Thyroid gland (tissue), 4 donors: ENCODE data around the gene SUGCT. TPM values are rescaled to one million over a fixed set of nuclear protein-coding genes. Genes with fewer than 3 reads are reported as not detected.

Experiments
- DNase-seq, 2 donors: peaks; one replicate each; pipeline ENCODE4 v3.0.0-alpha.2; 2019
- H3K27ac ChIP-seq, 3 donors: fragments of 200-600 bp; sonication (generic); 1 replicate in 2 of 3; 2 replicates in 1 of 3; pipeline ENCODE4 v1.5.1; 2016 to 2019; ENCODE audit warnings: mild to moderate bottlenecking in 1 of 3, moderate library complexity in 1 of 3
- H3K27me3 ChIP-seq: fragments of 200-600 bp; sonication (generic); one replicate; pipeline ENCODE4 v1.5.1; 2019
- H3K36me3 ChIP-seq, 2 donors: fragments of 200-600 bp; sonication (generic); one replicate each; pipeline ENCODE4 v1.5.1; 2016 to 2019
- H3K4me1 ChIP-seq, 2 donors: fragments of 200-600 bp; sonication (generic); one replicate each; pipeline ENCODE4 v1.5.1; 2017 to 2019
- H3K4me3 ChIP-seq, 3 donors: fragments of 200-600 bp; sonication (generic); replicated peaks in 1 of 3; 1 replicate in 2 of 3; 2 replicates in 1 of 3; pipeline ENCODE4 v1.5.1; 2016; ENCODE audit warnings: mild to moderate bottlenecking in 1 of 3
- H3K9me3 ChIP-seq: fragments of 200-600 bp; sonication (generic); one replicate; pipeline ENCODE4 v1.5.1; 2017
- POLR2A ChIP-seq, 2 donors: fragments of 450-650 bp; IDR thresholded peaks; one replicate each; pipeline ENCODE4 v1.6.1; 2017; ENCODE audit warnings: antibody characterized with exemption in 2 of 2, mild to moderate bottlenecking in 2 of 2, moderate library complexity in 1 of 2
- WGBS, 2 donors: methylation state at CpG; one replicate each; pipeline ENCODE4 v1.1.5; 2017; 5-methylcytosine and 5-hydroxymethylcytosine counted together
- intact Hi-C: fragments of 100-400 bp; cut with DNase I; formaldehyde crosslinking; loops from one replicate; pipeline ENCODE4 v1.15.1; 2023
- total RNA-seq, 4 donors: library from RNA; depleted of rRNA; stranded (reverse); fragments of >200 nt; gene quantifications; one replicate each; pipeline ENCODE4 v1.2.3, GENCODE V29; 2016
- TF ChIP-seq, protein P1 (sequence below), 6 experiments: fragments of 200-600 bp in 3 of 6; fragments of 450-650 bp in 3 of 6; sonication (generic) in 3 of 6; IDR thresholded peaks; one replicate each; pipeline ENCODE4 v1.5.1; 2016 to 2019; ENCODE audit warnings: antibody characterized with exemption in 6 of 6, mild to moderate bottlenecking in 2 of 6, inconsistent platforms in 1 of 6, moderate library complexity in 1 of 6

The SUGCT gene
- total RNA-seq, 4 donors from 2014 or later = 1.3 to 15.2 (median 3.2) TPM

DNA sequence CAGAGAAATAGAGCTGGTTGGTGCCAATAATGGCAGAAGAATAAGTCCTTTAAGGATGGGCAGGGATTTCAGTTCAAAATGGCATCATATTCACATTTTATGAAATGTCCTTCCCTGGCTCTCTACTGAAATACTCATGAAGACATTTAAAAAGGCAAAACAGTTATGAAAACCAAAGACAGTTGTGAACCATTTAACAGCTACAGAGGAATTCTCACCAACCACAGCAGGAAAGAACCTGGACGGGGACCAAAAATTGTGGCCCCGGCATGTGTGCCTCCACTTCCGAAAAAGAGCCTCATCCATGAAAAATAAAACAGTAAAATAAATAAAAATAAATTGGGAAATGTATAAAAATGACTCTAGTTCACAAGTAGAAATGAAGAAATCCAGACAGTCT lies 539.5 kb downstream of the SUGCT start:
- H3K27ac ChIP-seq = no peak overlapping the region
- TF ChIP-seq, protein P1, sequence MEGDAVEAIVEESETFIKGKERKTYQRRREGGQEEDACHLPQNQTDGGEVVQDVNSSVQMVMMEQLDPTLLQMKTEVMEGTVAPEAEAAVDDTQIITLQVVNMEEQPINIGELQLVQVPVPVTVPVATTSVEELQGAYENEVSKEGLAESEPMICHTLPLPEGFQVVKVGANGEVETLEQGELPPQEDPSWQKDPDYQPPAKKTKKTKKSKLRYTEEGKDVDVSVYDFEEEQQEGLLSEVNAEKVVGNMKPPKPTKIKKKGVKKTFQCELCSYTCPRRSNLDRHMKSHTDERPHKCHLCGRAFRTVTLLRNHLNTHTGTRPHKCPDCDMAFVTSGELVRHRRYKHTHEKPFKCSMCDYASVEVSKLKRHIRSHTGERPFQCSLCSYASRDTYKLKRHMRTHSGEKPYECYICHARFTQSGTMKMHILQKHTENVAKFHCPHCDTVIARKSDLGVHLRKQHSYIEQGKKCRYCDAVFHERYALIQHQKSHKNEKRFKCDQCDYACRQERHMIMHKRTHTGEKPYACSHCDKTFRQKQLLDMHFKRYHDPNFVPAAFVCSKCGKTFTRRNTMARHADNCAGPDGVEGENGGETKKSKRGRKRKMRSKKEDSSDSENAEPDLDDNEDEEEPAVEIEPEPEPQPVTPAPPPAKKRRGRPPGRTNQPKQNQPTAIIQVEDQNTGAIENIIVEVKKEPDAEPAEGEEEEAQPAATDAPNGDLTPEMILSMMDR (IDR thresholded peaks at IDR 0.05) = no peak
- TF ChIP-seq POLR2A (IDR thresholded peaks at IDR 0.05) = no peak
- no peaks in the 10 kb centered on the region for H3K27me3 ChIP-seq

DNA sequence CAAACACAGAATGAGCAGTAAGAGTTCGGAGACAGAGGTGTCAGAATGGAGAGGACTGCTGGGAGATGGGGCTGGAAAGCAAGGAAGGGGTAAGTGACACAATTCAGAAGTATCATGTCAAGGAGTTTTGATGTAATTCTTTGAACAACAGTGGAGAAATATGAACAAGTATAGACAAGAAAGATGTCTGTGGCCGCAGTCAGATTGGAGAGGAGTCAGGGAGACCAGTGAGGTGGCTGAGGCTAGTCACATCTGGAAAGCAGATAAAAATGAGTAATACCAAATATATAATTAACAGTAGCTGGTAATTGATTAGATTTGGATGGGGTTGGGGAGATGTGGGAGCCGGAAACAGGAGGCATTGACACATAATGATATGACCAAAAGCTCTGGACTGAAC lies 540.9 kb downstream of the SUGCT start:
- no peak for DNase-seq
- H3K4me1 ChIP-seq = no peaks in the 10 kb centered on the region
- intact Hi-C loops = no loop called here
- no peak overlapping the region for H3K4me3 ChIP-seq
- H3K27ac ChIP-seq = no peak overlapping the region
- H3K9me3 ChIP-seq = no peaks in the 10 kb centered on the region
- TF ChIP-seq, protein P1 (IDR thresholded peaks at IDR 0.05) = no peak
- no peak for TF ChIP-seq POLR2A (IDR thresholded peaks at IDR 0.05)
- no peaks in the 10 kb centered on the region for H3K36me3 ChIP-seq
- 96% methylated on average over 3 of the region's 3 CpGs for WGBS, 2 donors
- no peaks in the 10 kb centered on the region for H3K27me3 ChIP-seq

More for the DNA sequence above, 539.5 kb downstream of the SUGCT start:
- intact Hi-C loops = no loop called here
- DNase-seq = no peak
- 90 to 92% methylated on average over 3 of the region's 3 CpGs for WGBS, 2 donors
- H3K4me1 ChIP-seq = no peaks in the 10 kb centered on the region
- H3K4me3 ChIP-seq = no peak overlapping the region
- no peaks in the 10 kb centered on the region for H3K9me3 ChIP-seq
- no peaks in the 10 kb centered on the region for H3K36me3 ChIP-seq

- TF ChIP-seq POLR2A (IDR thresholded peaks at IDR 0.05) = no peak
- TF ChIP-seq, protein P1 (IDR thresholded peaks at IDR 0.05) = no peak
- intact Hi-C loops = no loop called here
Measured at GRCh38 chr7:40676221-40676620, 541.4 kb downstream of the SUGCT start.

GRCh38 chr7:40680657-40681056 lies 545.9 kb downstream of the SUGCT start:
- H3K4me3 ChIP-seq = no peak overlapping the region
- no peak overlapping the region for H3K27ac ChIP-seq
- no peaks in the 10 kb centered on the region for H3K36me3 ChIP-seq
- no peak for TF ChIP-seq POLR2A (IDR thresholded peaks at IDR 0.05)
- TF ChIP-seq, protein P1 (IDR thresholded peaks at IDR 0.05) = peak in 4 of 6 experiments; percentile 11 to 61 (median 34)
- H3K9me3 ChIP-seq = no peaks in the 10 kb centered on the region
- no peaks in the 10 kb centered on the region for H3K27me3 ChIP-seq
- H3K4me1 ChIP-seq = no peaks in the 10 kb centered on the region
- no peak for DNase-seq
- intact Hi-C loops = no loop called here
- WGBS, 2 donors = 96 to 100% methylated on average over 1 of the region's 1 CpG

More at GRCh38 chr7:40676221-40676620, 541.4 kb downstream of the SUGCT start:
- DNase-seq = no peak
- H3K36me3 ChIP-seq = no peaks in the 10 kb centered on the region
- H3K4me1 ChIP-seq = no peaks in the 10 kb centered on the region
- no peak overlapping the region for H3K27ac ChIP-seq
- no peak overlapping the region for H3K4me3 ChIP-seq
- 96% methylated on average over 6 of the region's 6 CpGs for WGBS, 2 donors
- no peaks in the 10 kb centered on the region for H3K27me3 ChIP-seq
- H3K9me3 ChIP-seq = no peaks in the 10 kb centered on the region

DNA sequence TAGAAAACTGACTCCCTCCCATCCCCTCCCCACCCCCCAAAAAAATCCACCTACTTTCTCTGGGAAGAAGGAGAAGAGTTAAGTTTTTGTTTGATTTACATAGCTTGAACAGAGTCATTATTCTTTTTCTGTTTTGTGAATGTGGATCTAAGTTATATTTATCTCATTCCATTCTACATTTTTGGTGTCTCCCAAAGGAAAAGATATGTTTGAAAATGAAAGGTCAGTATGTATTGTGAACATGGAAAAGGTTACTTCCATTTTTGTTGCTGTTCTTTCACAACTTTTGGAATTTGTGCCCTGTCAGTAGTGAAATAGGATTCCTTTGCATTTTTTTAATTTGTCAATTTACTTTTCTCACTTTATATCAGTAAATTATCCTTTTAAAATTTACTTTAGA lies 547.9 kb downstream of the SUGCT start:
- no peaks in the 10 kb centered on the region for H3K9me3 ChIP-seq
- intact Hi-C loops = no loop called here
- no peak for DNase-seq
- no peaks in the 10 kb centered on the region for H3K27me3 ChIP-seq
- TF ChIP-seq, protein P1 (IDR thresholded peaks at IDR 0.05) = no peak
- no peak for TF ChIP-seq POLR2A (IDR thresholded peaks at IDR 0.05)
- no peaks in the 10 kb centered on the region for H3K36me3 ChIP-seq
- no peaks in the 10 kb centered on the region for H3K4me1 ChIP-seq
- H3K27ac ChIP-seq = no peak overlapping the region
- H3K4me3 ChIP-seq = no peak overlapping the region
